ENCODE results near the gene NKX1-2.

The NKX1-2 gene

GRCh38 chr10:124473070-124473469 is 23.2 kb upstream of the NKX1-2 start:
- no peak overlapping the region for H3K4me2 ChIP-seq (ENCODE audit: low read length)
- no peaks in the 10 kb centered on the region for H3K36me3 ChIP-seq (ENCODE audit: insufficient read depth, low read length)
- no peaks in the 10 kb centered on the region for H3K9me3 ChIP-seq (replicated peaks; ENCODE audit: low read length)
- no peaks in the 10 kb centered on the region for H3K27me3 ChIP-seq (ENCODE audit: control insufficient read depth, insufficient read depth, low read length)
- no peak overlapping the region for H3K4me3 ChIP-seq (ENCODE audit: low read length)
- no peaks in the 10 kb centered on the region for H3K4me1 ChIP-seq (ENCODE audit: control insufficient read depth, insufficient read depth, low read length)
- no peak overlapping the region for H3K9ac ChIP-seq (ENCODE audit: low read depth, low read length)

- Histone ChIP-seq H3K36me3 (ENCODE audit: insufficient read depth, low read length) (no peaks in the 10 kb centered on the region), H3K27me3 (ENCODE audit: control insufficient read depth, insufficient read depth, low read length) (no peaks in the 10 kb centered on the region)
Measured at GRCh38 chr10:124472071-124472470, 22.2 kb upstream of the NKX1-2 start.

GRCh38 chr10:124470544-124471434 is 21.0 kb upstream of the NKX1-2 start:
- H3K27me3 ChIP-seq (ENCODE audit: control insufficient read depth, insufficient read depth, low read length) = no peaks in the 10 kb centered on the region

More at GRCh38 chr10:124472071-124472470, 22.2 kb upstream of the NKX1-2 start:
- Histone ChIP-seq H3K4me2 (ENCODE audit: low read length) (no peak overlapping the region), H3K9me3 (replicated peaks; ENCODE audit: low read length) (no peaks in the 10 kb centered on the region), H3K4me1 (ENCODE audit: control insufficient read depth, insufficient read depth, low read length) (no peaks in the 10 kb centered on the region), H3K4me3 (ENCODE audit: low read length) (no peak overlapping the region), H3K9ac (ENCODE audit: low read depth, low read length) (no peak overlapping the region)

GRCh38 chr10:124469956-124470484 is 20.2 kb upstream of the NKX1-2 start:
- Histone ChIP-seq H3K9ac (ENCODE audit: low read depth, low read length) (no peak overlapping the region), H3K27me3 (ENCODE audit: control insufficient read depth, insufficient read depth, low read length) (no peaks in the 10 kb centered on the region), H3K9me3 (replicated peaks; ENCODE audit: low read length) (no peaks in the 10 kb centered on the region), H3K4me3 (ENCODE audit: low read length) (no peak overlapping the region), H3K36me3 (ENCODE audit: insufficient read depth, low read length) (no peaks in the 10 kb centered on the region), H3K4me1 (ENCODE audit: control insufficient read depth, insufficient read depth, low read length) (no peaks in the 10 kb centered on the region), H3K4me2 (ENCODE audit: low read length) (no peak overlapping the region)

More at GRCh38 chr10:124470544-124471434, 21.0 kb upstream of the NKX1-2 start:
- Histone ChIP-seq H3K9me3 (replicated peaks; ENCODE audit: low read length) (no peaks in the 10 kb centered on the region), H3K4me3 (ENCODE audit: low read length) (no peak overlapping the region), H3K36me3 (ENCODE audit: insufficient read depth, low read length) (no peaks in the 10 kb centered on the region), H3K4me2 (ENCODE audit: low read length) (no peak overlapping the region), H3K4me1 (ENCODE audit: control insufficient read depth, insufficient read depth, low read length) (no peaks in the 10 kb centered on the region), H3K9ac (ENCODE audit: low read depth, low read length) (no peak overlapping the region)

GRCh38 chr10:124468624-124469023 is 18.8 kb upstream of the NKX1-2 start:
- Histone ChIP-seq H3K36me3 (ENCODE audit: insufficient read depth, low read length) (no peaks in the 10 kb centered on the region), H3K4me2 (ENCODE audit: low read length) (no peak overlapping the region), H3K9ac (ENCODE audit: low read depth, low read length) (no peak overlapping the region), H3K27me3 (ENCODE audit: control insufficient read depth, insufficient read depth, low read length) (no peaks in the 10 kb centered on the region), H3K4me1 (ENCODE audit: control insufficient read depth, insufficient read depth, low read length) (no peaks in the 10 kb centered on the region), H3K4me3 (ENCODE audit: low read length) (no peak overlapping the region), H3K9me3 (replicated peaks; ENCODE audit: low read length) (no peaks in the 10 kb centered on the region)

- Histone ChIP-seq H3K36me3 (ENCODE audit: insufficient read depth, low read length) (no peaks in the 10 kb centered on the region), H3K9ac (ENCODE audit: low read depth, low read length) (no peak overlapping the region)
Measured at GRCh38 chr10:124467165-124467564, 17.3 kb upstream of the NKX1-2 start.

GRCh38 chr10:124465777-124466488 is 16.1 kb upstream of the NKX1-2 start:
- Histone ChIP-seq H3K4me1 (ENCODE audit: control insufficient read depth, insufficient read depth, low read length) (peaks cover 5% of the 10 kb centered on the region), H3K4me2 (ENCODE audit: low read length) (no peak overlapping the region), H3K4me3 (ENCODE audit: low read length) (no peak overlapping the region), H3K9ac (ENCODE audit: low read depth, low read length) (no peak overlapping the region), H3K9me3 (replicated peaks; ENCODE audit: low read length) (no peaks in the 10 kb centered on the region), H3K27me3 (ENCODE audit: control insufficient read depth, insufficient read depth, low read length) (no peaks in the 10 kb centered on the region), H3K36me3 (ENCODE audit: insufficient read depth, low read length) (no peaks in the 10 kb centered on the region)

More at GRCh38 chr10:124467165-124467564, 17.3 kb upstream of the NKX1-2 start:
- Histone ChIP-seq H3K4me1 (ENCODE audit: control insufficient read depth, insufficient read depth, low read length) (peaks cover 2% of the 10 kb centered on the region), H3K9me3 (replicated peaks; ENCODE audit: low read length) (no peaks in the 10 kb centered on the region), H3K4me3 (ENCODE audit: low read length) (no peak overlapping the region), H3K4me2 (ENCODE audit: low read length) (no peak overlapping the region), H3K27me3 (ENCODE audit: control insufficient read depth, insufficient read depth, low read length) (no peaks in the 10 kb centered on the region)

GRCh38 chr10:124465003-124465776 is 15.4 kb upstream of the NKX1-2 start:
- Histone ChIP-seq H3K4me2 (ENCODE audit: low read length) (no peak overlapping the region), H3K4me3 (ENCODE audit: low read length) (no peak overlapping the region), H3K27me3 (ENCODE audit: control insufficient read depth, insufficient read depth, low read length) (no peaks in the 10 kb centered on the region), H3K36me3 (ENCODE audit: insufficient read depth, low read length) (no peaks in the 10 kb centered on the region), H3K9me3 (replicated peaks; ENCODE audit: low read length) (no peaks in the 10 kb centered on the region), H3K9ac (ENCODE audit: low read depth, low read length) (no peak overlapping the region), H3K4me1 (ENCODE audit: control insufficient read depth, insufficient read depth, low read length) (peaks cover 5% of the 10 kb centered on the region)

GRCh38 chr10:124464028-124464965 is 14.5 kb upstream of the NKX1-2 start:
- H3K27me3 ChIP-seq (ENCODE audit: control insufficient read depth, insufficient read depth, low read length) = peaks cover 3% of the 10 kb centered on the region
- H3K4me2 ChIP-seq (ENCODE audit: low read length) = no peak overlapping the region
- H3K9ac ChIP-seq (ENCODE audit: low read depth, low read length) = no peak overlapping the region
- no peaks in the 10 kb centered on the region for H3K9me3 ChIP-seq (replicated peaks; ENCODE audit: low read length)
- peaks cover 5% of the 10 kb centered on the region for H3K4me1 ChIP-seq (ENCODE audit: control insufficient read depth, insufficient read depth, low read length)
- H3K36me3 ChIP-seq (ENCODE audit: insufficient read depth, low read length) = no peaks in the 10 kb centered on the region
- no peak overlapping the region for H3K4me3 ChIP-seq (ENCODE audit: low read length)

- Histone ChIP-seq H3K36me3 (ENCODE audit: insufficient read depth, low read length) (no peaks in the 10 kb centered on the region), H3K27me3 (ENCODE audit: control insufficient read depth, insufficient read depth, low read length) (peaks cover 10% of the 10 kb centered on the region), H3K9me3 (replicated peaks; ENCODE audit: low read length) (no peaks in the 10 kb centered on the region), H3K4me3 (ENCODE audit: low read length) (peak overlapping the region; percentile 97), H3K4me2 (ENCODE audit: low read length) (peak overlapping the region; percentile 96), H3K4me1 (ENCODE audit: control insufficient read depth, insufficient read depth, low read length) (peaks cover 5% of the 10 kb centered on the region), H3K9ac (ENCODE audit: low read depth, low read length) (peak overlapping the region; percentile 85)
Measured at GRCh38 chr10:124462348-124462695, 12.5 kb upstream of the NKX1-2 start.

Measured in skeletal muscle satellite cell (primary cell).